ENCODE results near the gene COPS6.

The COPS6 gene

GRCh38 chr7:100119072-100119969 is 30.6 kb downstream of the COPS6 start, which contains the start of the genes CNPY4 and TAF6 (continued):
- TF ChIP-seq OSR2 (tag by site-specific recombination; IDR thresholded peaks at IDR 0.05) = 0 out of 2 replicates have a peak, but pooled peaks have one; percentile 26
- no peak for TF ChIP-seq ZNF292 (tag by site-specific recombination; IDR thresholded peaks at IDR 0.05; ENCODE audit: borderline replicate concordance, low read depth)
- TF ChIP-seq ZFP41 (tag by site-specific recombination; IDR thresholded peaks at IDR 0.05; ENCODE audit: borderline replicate concordance) = no peak
- TF ChIP-seq ZNF112 (tag by site-specific recombination; IDR thresholded peaks at IDR 0.05) = no peak
- no peak for TF ChIP-seq ZNF274 (IDR thresholded peaks at IDR 0.05; ENCODE audit: low read length)
- TF ChIP-seq ZNF274 (tag by site-specific recombination; IDR thresholded peaks at IDR 0.05; ENCODE audit: borderline replicate concordance) = no peak
- TF ChIP-seq SP7 (tag by site-specific recombination; IDR thresholded peaks at IDR 0.05) = peak; percentile 79
- peak; percentile 83 for TF ChIP-seq ZFHX2 (tag by site-specific recombination; conservative IDR thresholded peaks at IDR 0.05)
- peak; percentile 99 for TF ChIP-seq ZFP69B (tag by site-specific recombination; IDR thresholded peaks at IDR 0.05)
- no peak for TF ChIP-seq ZIC2 (tag by site-specific recombination; IDR thresholded peaks at IDR 0.05)
- no peak for TF ChIP-seq ZNF707 (tag by site-specific recombination; IDR thresholded peaks at IDR 0.05)
- no peak for TF ChIP-seq ZNF624 (tag by site-specific recombination; IDR thresholded peaks at IDR 0.05)
- TF ChIP-seq ZNF211 (tag by site-specific recombination; IDR thresholded peaks at IDR 0.05; ENCODE audit: low read depth) = no peak
- no peak for TF ChIP-seq ZNF837 (tag by site-specific recombination; IDR thresholded peaks at IDR 0.05)
- TF ChIP-seq ZNF404 (tag by site-specific recombination; IDR thresholded peaks at IDR 0.05) = no peak
- TF ChIP-seq ZFP3 (tag by site-specific recombination; IDR thresholded peaks at IDR 0.05; ENCODE audit: low read depth) = no peak
- 0 out of 2 replicates have a peak, but pooled peaks have one; percentile 36 for TF ChIP-seq ZNF558 (tag by site-specific recombination; IDR thresholded peaks at IDR 0.05)
- no peak for TF ChIP-seq ZNF280C (tag by site-specific recombination; IDR thresholded peaks at IDR 0.05)
- TF ChIP-seq FEZF1 (tag by site-specific recombination; IDR thresholded peaks at IDR 0.05) = 0 out of 2 replicates have a peak, but pooled peaks have one; percentile 5
- TF ChIP-seq ZNF792 (tag by site-specific recombination; IDR thresholded peaks at IDR 0.05) = no peak
- TF ChIP-seq ZNF394 (tag by site-specific recombination; IDR thresholded peaks at IDR 0.05; ENCODE audit: borderline replicate concordance) = peak; percentile 61
- TF ChIP-seq ZNF670 (tag by site-specific recombination; IDR thresholded peaks at IDR 0.05; ENCODE audit: low read depth) = no peak
- TF ChIP-seq ZFP37 (tag by site-specific recombination; IDR thresholded peaks at IDR 0.05) = peak; percentile 78; the same call in 1 of the 2 replicates
- no peak for TF ChIP-seq ZNF311 (tag by site-specific recombination; IDR thresholded peaks at IDR 0.05; ENCODE audit: borderline replicate concordance)
- TF ChIP-seq ZNF114 (tag by site-specific recombination; IDR thresholded peaks at IDR 0.05) = no peak
- no peak for TF ChIP-seq BCL6B (tag by site-specific recombination; IDR thresholded peaks at IDR 0.05)
- no peak for TF ChIP-seq BCL11A (tag by site-specific recombination; IDR thresholded peaks at IDR 0.05; ENCODE audit: low read depth)
- no peak for TF ChIP-seq ZNF785 (tag by site-specific recombination; IDR thresholded peaks at IDR 0.05)
- no peak for TF ChIP-seq TSHZ1 (tag by site-specific recombination; IDR thresholded peaks at IDR 0.05; ENCODE audit: borderline replicate concordance)
- no peak for TF ChIP-seq ZNF626 (tag by site-specific recombination; IDR thresholded peaks at IDR 0.05)
- no peak for TF ChIP-seq ZNF140 (tag by site-specific recombination; IDR thresholded peaks at IDR 0.05)
- TF ChIP-seq ZSCAN4 (tag by site-specific recombination; IDR thresholded peaks at IDR 0.05) = no peak
- no peak for TF ChIP-seq ZNF175 (tag by site-specific recombination; IDR thresholded peaks at IDR 0.05)

Data from HEK293 (cell line).